HepG2 (cell line): ENCODE results near the gene CKB. TPM values are rescaled to one million over a fixed set of nuclear protein-coding genes. Genes with fewer than 3 reads are reported as not detected.

ENCODE experiments used
- ARNT ChIP-seq: fragments of 450-650 bp; IDR thresholded peaks from 2 replicates; pipeline ENCODE4 v1.6.1; 2017
- ATF6 ChIP-seq: sonication (generic); formaldehyde crosslinking; conservative IDR thresholded peaks from 2 replicates; pipeline ENCODE4 v1.4.0; 2020; ENCODE audit warnings: missing genetic modification reagents
- FOXA1 ChIP-seq, 2 experiments: fragments of 450-650 bp in 1 of 2; sonication (generic) in 1 of 2; formaldehyde crosslinking in 1 of 2; IDR thresholded peaks; 2 replicates each; pipeline versions ENCODE4 v1.4.0 to v1.6.1; 2016 to 2020; ENCODE audit warnings: missing genetic modification reagents in 1 of 2
- FOXA3 ChIP-seq: IDR thresholded peaks from 2 replicates; pipeline ENCODE4 v1.6.1; 2016; ENCODE audit warnings: missing genetic modification reagents, missing compliant biosample characterization
- GATAD2A ChIP-seq: IDR thresholded peaks from 2 replicates; pipeline ENCODE4 v1.6.1; 2016
- GLMP ChIP-seq: sonication (generic); formaldehyde crosslinking; IDR thresholded peaks from 2 replicates; pipeline ENCODE4 v1.9.0; 2021; ENCODE audit warnings: missing genetic modification reagents, mild to moderate bottlenecking, borderline replicate concordance
- HCFC1 ChIP-seq: fragments of 150-350 bp; IDR thresholded peaks from 2 replicates; pipeline ENCODE4 v1.6.1; 2014; ENCODE audit warnings: low read depth, low read length
- HES4 ChIP-seq: sonication (generic); formaldehyde crosslinking; IDR thresholded peaks from 2 replicates; pipeline ENCODE4 v1.9.0; 2021; ENCODE audit warnings: mild to moderate bottlenecking, missing genetic modification reagents, borderline replicate concordance
- HNF1B ChIP-seq: sonication (generic); formaldehyde crosslinking; IDR thresholded peaks from 2 replicates; pipeline ENCODE4 v1.5.1; 2020; ENCODE audit warnings: mild to moderate bottlenecking, moderate library complexity, missing genetic modification reagents
- HNRNPH1 ChIP-seq: fragments of 200-400 bp; formaldehyde crosslinking; optimal IDR thresholded peaks from 2 replicates; pipeline ENCODE3; 2017; ENCODE audit warnings: mild to moderate bottlenecking, low read depth, low read length
- IRF1 ChIP-seq: sonication (generic); formaldehyde crosslinking; IDR thresholded peaks from 2 replicates; pipeline ENCODE4 v1.4.0; 2020; ENCODE audit warnings: low read depth, mild to moderate bottlenecking, missing genetic modification reagents
- JARID2 ChIP-seq: sonication (generic); formaldehyde crosslinking; IDR thresholded peaks from 2 replicates; pipeline ENCODE4 v1.8.1; 2023; ENCODE audit warnings: missing genetic modification reagents, inconsistent platforms; ENCODE audit not compliant: insufficient replicate concordance
- JUNB ChIP-seq: sonication (generic); formaldehyde crosslinking; IDR thresholded peaks from 2 replicates; pipeline ENCODE4 v1.8.0; 2022; ENCODE audit warnings: missing genetic modification reagents, mild to moderate bottlenecking, borderline replicate concordance
- MTF2 ChIP-seq: sonication (generic); formaldehyde crosslinking; IDR thresholded peaks from 2 replicates; pipeline ENCODE4 v1.5.0; 2020; ENCODE audit warnings: missing genetic modification reagents, borderline replicate concordance
- PHB2 ChIP-seq: fragments of 450-650 bp; IDR thresholded peaks from 2 replicates; pipeline ENCODE4 v1.6.1; 2018; ENCODE audit not compliant: partially characterized antibody
- POLR2AphosphoS5 ChIP-seq: IDR thresholded peaks from 2 replicates; pipeline ENCODE4 v1.6.1; 2012; ENCODE audit warnings: low read depth, low read length
- SSRP1 ChIP-seq: IDR thresholded peaks from 2 replicates; pipeline ENCODE4 v1.6.1; 2016; ENCODE audit warnings: control low read depth
- XBP1 ChIP-seq: sonication (generic); formaldehyde crosslinking; IDR thresholded peaks from 2 replicates; pipeline ENCODE4 v1.5.0; 2020; ENCODE audit warnings: missing genetic modification reagents
- ZNF441 ChIP-seq: sonication (generic); formaldehyde crosslinking; IDR thresholded peaks from 2 replicates; pipeline ENCODE4 v1.7.0; 2021; ENCODE audit warnings: missing genetic modification reagents, borderline replicate concordance
- ZNF891 ChIP-seq: sonication (generic); formaldehyde crosslinking; IDR thresholded peaks from 2 replicates; pipeline ENCODE4 v1.5.0; 2020; ENCODE audit warnings: mild to moderate bottlenecking, missing genetic modification reagents
- ZSCAN31 ChIP-seq: sonication (generic); formaldehyde crosslinking; IDR thresholded peaks from 2 replicates; pipeline ENCODE4 v1.5.0; 2020; ENCODE audit warnings: low read depth, mild to moderate bottlenecking, missing genetic modification reagents
- polyA plus RNA-seq, 8 experiments: library from polyadenylated mRNA; depleted of rRNA in 3 of 8; stranded (reverse) in 7 of 8; unstranded in 1 of 8; fragments of >200 nt; fragmentation: Illumina TruSeq in 4 of 8; extraction: Trizol in 4 of 8; gene quantifications; 2 replicates each; pipeline versions ENCODE4 v1.2.1 to v1.2.3, GENCODE V29; 2011 to 2016; ENCODE audit warnings: low read depth in 4 of 8, missing spikeins in 1 of 8, mixed read lengths in 1 of 8; ENCODE audit not compliant: insufficient read depth in 1 of 8
- total RNA-seq, 5 experiments: library from RNA; depleted of rRNA; stranded (reverse); fragments of >200 nt; fragmentation: Illumina TruSeq; extraction: Trizol; gene quantifications; 2 replicates each; pipeline ENCODE4 v1.2.3, GENCODE V29; 2016; ENCODE audit warnings: low read depth in 1 of 5

The CKB gene
- total and polyA plus RNA-seq, 2 of the 13 experiments (the other 11 are each of a cell fraction or from before 2014, with no cell fraction given) = 82.3 to 217 TPM

GRCh38 chr14:103549361-103550311 lies 27.0 kb upstream of the CKB start (continued):
- no peak for TF ChIP-seq JARID2 (CRISPR knock-in tag)
- TF ChIP-seq JUNB (CRISPR knock-in tag) = no peak
- no peak for TF ChIP-seq PHB2
- 0 out of 2 replicates have a peak, but pooled peaks have one; percentile 41 for TF ChIP-seq SSRP1 (CRISPR knock-in tag)
- TF ChIP-seq IRF1 (CRISPR knock-in tag) = no peak
- TF ChIP-seq FOXA3 = no peak
- TF ChIP-seq GLMP (CRISPR knock-in tag) = no peak
- TF ChIP-seq ATF6 (CRISPR knock-in tag) = no peak
- no peak for TF ChIP-seq ZNF891 (CRISPR knock-in tag)
- TF ChIP-seq ZNF441 (CRISPR knock-in tag) = 0 out of 2 replicates have a peak, but pooled peaks have one; percentile 13
- TF ChIP-seq MTF2 (CRISPR knock-in tag) = no peak
- TF ChIP-seq XBP1 = no peak
- TF ChIP-seq HNRNPH1 = no peak
- TF ChIP-seq HES4 (CRISPR knock-in tag) = no peak
- TF ChIP-seq GATAD2A (CRISPR knock-in tag) = peak; percentile 64
- peak; percentile 85 for TF ChIP-seq HNF1B (CRISPR knock-in tag)
- no peak for TF ChIP-seq ZSCAN31
- TF ChIP-seq POLR2AphosphoS5 = no peak
- TF ChIP-seq FOXA1 (IDR thresholded peaks at IDR 0.05) = no peak
- 0 out of 2 replicates have a peak, but pooled peaks have one; percentile 13 for TF ChIP-seq FOXA1 (CRISPR knock-in tag; IDR thresholded peaks at IDR 0.05)
- TF ChIP-seq ARNT = no peak
- no peak for TF ChIP-seq HCFC1
